VCaP (cell line): ENCODE data around the gene CAMTA1.

Source experiments
- H3K27ac ChIP-seq: fragments of 450-650 bp; 2 replicates; pipeline ENCODE4 v1.5.1; 2017
- CTCF ChIP-seq: fragments of 450-650 bp; conservative IDR thresholded peaks from 2 replicates; pipeline ENCODE4 v1.5.1; 2017; ENCODE audit warnings: mild to moderate bottlenecking, moderate library complexity

Gene CAMTA1

GRCh38 chr1:7299329-7299799 is 514.1 kb downstream of the CAMTA1 start:
- no peak overlapping the region for H3K27ac ChIP-seq
- no peak for TF ChIP-seq CTCF

DNA sequence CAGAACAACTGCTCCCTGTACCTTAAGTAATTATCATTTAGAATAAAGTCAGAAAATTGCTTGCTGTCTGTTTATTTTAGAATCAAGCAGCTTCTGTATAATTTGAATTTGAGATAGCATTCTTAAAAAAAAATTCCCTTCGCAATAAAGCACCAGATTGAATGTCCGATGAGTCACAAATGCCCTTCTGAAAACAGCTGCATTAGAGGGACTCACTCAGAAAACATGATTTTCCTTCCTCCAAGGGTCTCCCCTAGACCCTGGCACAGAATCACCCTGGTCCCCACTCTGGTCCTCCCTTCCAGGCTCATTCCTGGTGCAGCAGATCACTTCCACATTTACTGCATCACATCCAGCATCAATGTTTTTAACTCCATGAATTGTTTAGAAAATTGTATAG is 514.7 kb downstream of the CAMTA1 start:
- no peak overlapping the region for H3K27ac ChIP-seq
- TF ChIP-seq CTCF = no peak

DNA sequence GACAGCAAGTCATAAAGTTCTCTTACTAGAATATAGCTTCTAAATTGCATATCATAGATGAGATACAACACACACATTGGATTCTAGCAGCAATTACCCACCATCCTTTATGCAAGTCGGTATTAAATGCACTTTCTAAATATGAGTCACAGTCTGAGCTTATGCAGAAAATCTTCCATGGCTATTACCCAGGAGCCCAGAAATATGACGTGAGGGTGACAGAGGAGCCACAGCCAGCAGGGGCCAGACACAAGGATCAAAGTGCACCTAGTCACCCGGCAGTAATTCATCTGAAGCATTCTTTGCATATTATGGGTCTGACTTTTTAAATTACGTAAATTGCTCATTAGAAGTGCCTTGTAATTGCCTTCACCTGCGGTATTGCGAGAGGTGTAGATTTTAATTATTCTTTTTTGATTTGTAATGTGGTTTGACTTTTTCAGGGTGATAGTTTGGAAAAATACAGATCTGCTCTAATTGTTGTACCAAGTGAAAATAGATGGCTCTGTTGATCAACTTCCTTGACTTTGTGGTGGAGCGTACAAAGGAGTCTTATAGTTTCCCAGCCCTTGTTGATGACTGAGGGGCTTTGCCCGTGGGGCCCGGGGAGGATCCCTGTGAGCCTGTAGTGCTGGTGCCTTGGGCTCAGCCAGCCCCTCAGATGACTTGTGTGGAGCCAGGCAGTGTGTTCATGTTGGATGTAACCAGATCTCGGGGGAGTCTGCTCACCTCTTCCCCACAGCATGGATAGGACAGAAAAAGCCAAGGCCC is 515.8 kb downstream of the CAMTA1 start:
- H3K27ac ChIP-seq = no peak overlapping the region
- no peak for TF ChIP-seq CTCF

DNA sequence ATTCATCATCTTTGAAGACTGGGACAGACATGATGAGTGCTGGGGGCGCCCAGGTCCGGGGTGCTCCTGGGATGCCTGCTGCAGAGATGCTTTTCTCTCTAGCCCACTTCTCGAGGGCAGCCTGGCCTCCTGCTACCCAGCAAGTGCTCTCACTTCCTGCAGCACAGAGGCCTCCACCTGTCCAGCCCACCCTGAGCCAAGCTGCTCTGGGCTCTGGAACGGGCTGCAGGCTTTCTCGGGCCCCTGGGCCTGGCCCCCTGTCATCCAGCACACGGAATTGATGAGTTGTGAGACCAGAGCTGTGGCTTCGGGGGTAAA is 516.4 kb downstream of the CAMTA1 start:
- no peak for TF ChIP-seq CTCF
- H3K27ac ChIP-seq = no peak overlapping the region

GRCh38 chr1:7302126-7302525 is 516.9 kb downstream of the CAMTA1 start:
- H3K27ac ChIP-seq = no peak overlapping the region

GRCh38 chr1:7302873-7303272 is 517.6 kb downstream of the CAMTA1 start:
- TF ChIP-seq CTCF = peak; percentile 60; the same call in 1 of the 2 replicates

More at GRCh38 chr1:7302126-7302525, 516.9 kb downstream of the CAMTA1 start:
- TF ChIP-seq CTCF = no peak

GRCh38 chr1:7303554-7304317 is 518.5 kb downstream of the CAMTA1 start:
- no peak for TF ChIP-seq CTCF

More at GRCh38 chr1:7302873-7303272, 517.6 kb downstream of the CAMTA1 start:
- H3K27ac ChIP-seq = no peak overlapping the region

More at GRCh38 chr1:7303554-7304317, 518.5 kb downstream of the CAMTA1 start:
- no peak overlapping the region for H3K27ac ChIP-seq
